GM12874 (cell line): ENCODE data around the gene KIAA0586.

Experiments used
- CTCF ChIP-seq: IDR thresholded peaks from 2 replicates; pipeline ENCODE4 v1.5.1; 2011; ENCODE audit warnings: low read depth, mild to moderate bottlenecking, control low read depth, low read length, moderate library complexity; ENCODE audit not compliant: insufficient read depth

KIAA0586 gene

GRCh38 chr14:58593977-58594376 lies 166.5 kb downstream of the KIAA0586 start:
- no peak for TF ChIP-seq CTCF

GRCh38 chr14:58597041-58597440 lies 169.5 kb downstream of the KIAA0586 start:
- TF ChIP-seq CTCF = no peak

GRCh38 chr14:58598028-58598803 lies 170.7 kb downstream of the KIAA0586 start:
- no peak for TF ChIP-seq CTCF

- TF ChIP-seq CTCF = no peak
These were observed 171.4 kb downstream of the KIAA0586 start for GRCh38 chr14:58598804-58599525.

GRCh38 chr14:58599707-58600106 lies 172.2 kb downstream of the KIAA0586 start:
- TF ChIP-seq CTCF = no peak
